ENCODE measurements around the gene SHISA9.

Gene SHISA9

GRCh38 chr16:13269905-13270528 is 368.6 kb downstream of the SHISA9 start:
- no peak for DNase-seq (ENCODE audit: low spot score)

DNA sequence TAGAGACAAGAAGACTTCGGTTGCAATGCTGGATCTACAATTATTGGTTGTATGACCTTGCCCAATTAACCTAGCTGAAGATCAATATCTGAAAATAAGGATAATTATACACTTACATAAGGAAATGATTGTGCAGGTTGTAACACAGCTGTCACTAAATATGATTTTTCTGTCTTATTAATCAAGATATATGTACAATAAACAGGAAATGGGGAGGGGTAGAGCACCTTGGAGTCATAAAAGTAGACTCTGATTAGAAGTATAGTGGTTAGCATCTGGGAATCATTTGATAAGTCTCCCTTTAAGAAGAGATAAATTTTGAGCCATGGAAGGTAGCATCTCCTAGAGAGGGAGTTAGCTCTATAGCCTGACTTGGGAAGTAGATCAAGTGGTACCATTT is 369.2 kb downstream of the SHISA9 start:
- DNase-seq (ENCODE audit: low spot score) = no peak

GRCh38 chr16:13289515-13289914 is 388.1 kb downstream of the SHISA9 start:
- DNase-seq (ENCODE audit: low spot score) = no peak

All from ecto neural progenitor cell (in vitro differentiated cells).